HG02870 (cell line): ENCODE results near the gene IMPACT.
A peak's percentile ranks its signal among the peaks of the same experiment; 100 is the strongest.

Experiments used
- ATAC-seq: cut with Tn5 transposase; IDR thresholded peaks from one replicate; pipeline ENCODE4 v1.9.1; 2021; ENCODE audit warnings: mild to moderate bottlenecking, moderate library complexity; ENCODE audit not compliant: unreplicated experiment

The IMPACT gene

DNA sequence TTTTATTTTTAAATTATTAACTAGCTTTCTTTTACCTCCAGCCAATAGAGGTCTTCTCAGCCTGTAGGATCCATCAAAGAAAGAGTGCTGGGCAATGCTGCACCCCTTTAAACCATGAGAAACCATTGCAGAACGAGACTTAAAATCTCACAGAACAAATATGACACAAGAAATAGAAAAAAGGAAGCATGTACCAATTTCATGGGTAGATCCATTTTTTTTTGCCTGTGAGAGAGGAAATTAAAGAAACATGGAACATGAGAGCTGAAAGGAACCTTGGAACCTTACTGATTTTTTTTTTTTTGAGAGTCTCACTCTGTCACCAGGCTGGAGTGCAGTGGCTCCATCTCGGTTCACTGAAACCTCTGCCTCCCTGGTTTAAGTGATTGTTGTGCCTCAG is 47.9 kb downstream of the IMPACT start:
- no peak for ATAC-seq

DNA sequence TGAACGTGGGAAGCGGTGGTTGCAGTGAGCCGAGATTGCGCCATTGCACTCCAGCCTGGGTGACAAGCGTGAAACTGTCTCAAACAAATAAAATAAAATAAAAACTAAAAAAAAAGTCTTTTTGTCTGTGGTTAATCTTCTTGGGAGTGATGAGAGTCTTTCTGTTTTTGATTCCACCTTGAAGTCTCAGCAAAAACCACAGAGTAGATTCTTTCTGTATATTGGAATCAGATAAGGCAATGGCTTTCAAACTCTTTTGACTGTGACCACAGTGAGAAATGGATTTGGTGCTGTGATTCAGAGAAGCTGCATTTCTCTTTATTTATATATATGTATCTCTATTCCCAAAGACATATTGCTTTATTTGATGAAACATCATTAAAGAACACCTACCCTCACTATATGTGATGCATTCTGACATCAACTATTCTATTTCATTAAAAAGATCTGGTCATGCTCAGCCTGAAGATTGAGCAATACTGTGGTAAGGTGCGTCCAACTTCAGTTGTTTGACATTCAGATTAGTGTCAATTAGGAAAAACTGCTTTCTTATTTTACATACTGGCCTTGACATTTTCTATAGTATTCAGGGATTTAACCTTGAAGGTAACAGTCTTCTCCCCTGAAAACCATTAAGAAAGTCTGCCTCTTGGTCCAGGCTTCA is 49.6 kb downstream of the IMPACT start:
- no peak for ATAC-seq

DNA sequence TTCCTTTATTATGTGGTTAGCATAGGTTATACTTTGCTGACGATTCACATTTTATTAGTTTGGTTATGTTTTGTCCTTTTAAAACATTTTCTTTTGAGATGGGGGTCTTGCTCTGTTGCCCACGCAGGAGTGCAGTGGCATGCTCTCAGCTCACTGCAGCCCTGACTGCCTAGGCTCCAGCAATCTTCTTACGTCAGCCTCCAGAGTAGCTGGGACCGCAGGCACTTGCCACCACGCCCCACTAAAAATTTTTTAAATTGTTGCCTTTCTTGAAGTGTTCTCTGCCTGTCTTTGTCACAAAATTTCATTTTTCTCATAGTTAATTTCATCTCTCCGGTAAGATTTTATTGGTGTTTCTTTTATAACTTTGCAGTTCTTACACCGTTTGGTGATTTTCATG is 52.9 kb downstream of the IMPACT start:
- ATAC-seq = no peak

DNA sequence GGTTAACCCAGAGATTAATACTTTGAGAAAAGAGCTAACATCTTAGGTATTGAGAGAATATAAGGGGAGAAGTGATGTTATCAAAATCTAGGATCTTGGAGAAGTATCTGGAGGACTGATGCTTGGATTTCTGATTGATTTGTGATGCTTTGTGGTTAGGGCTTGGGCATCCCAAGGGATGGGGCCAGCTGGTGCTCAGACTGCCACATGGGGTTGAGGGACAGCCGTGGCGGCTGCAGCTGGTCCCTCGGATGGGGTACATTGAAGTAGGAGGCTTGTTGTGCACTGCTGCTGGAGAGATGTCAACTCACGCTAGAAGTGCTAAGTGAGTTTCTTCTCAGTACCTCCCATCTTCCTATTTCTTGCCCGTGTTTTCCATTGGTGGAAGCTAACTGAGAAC is 56.4 kb downstream of the IMPACT start:
- no peak for ATAC-seq

DNA sequence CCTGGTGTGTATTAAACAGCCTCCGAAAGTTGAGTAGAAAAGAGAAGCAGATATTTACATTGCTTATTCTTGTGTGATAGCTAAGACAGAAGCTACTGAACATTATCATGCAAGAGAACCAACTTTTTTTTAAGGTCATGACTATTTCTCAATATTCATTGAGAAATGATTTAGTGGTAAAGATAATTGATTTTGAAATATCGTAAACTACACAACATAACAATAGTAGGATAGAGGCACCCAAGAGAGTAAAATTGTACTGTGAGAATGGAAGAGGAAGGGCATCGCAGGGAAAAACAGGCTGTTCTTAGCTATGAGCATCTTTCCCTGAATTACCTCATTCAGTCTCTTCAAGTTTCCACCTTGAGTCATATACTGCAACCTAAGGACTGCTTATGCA is 59.2 kb downstream of the IMPACT start:
- no peak for ATAC-seq

DNA sequence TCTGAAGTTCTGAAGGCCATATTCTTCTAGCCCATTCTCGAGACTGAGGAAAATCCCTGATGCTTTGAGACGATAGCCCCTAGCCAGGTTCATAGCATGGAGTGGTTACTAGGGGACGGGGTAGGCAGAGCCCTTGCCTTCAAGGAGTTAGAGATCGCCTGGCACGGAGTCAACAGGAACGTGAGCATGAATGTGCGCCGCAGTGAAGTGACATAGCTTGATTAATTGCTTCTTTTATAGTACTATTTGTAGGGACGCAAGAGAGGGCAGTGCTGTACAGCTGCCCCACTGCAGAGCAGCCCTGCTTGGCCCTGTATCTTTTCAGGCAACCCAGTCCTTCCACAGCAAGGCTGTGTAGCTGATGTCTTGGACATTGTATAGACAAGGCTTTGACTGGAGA is 60.2 kb downstream of the IMPACT start:
- no peak for ATAC-seq

DNA sequence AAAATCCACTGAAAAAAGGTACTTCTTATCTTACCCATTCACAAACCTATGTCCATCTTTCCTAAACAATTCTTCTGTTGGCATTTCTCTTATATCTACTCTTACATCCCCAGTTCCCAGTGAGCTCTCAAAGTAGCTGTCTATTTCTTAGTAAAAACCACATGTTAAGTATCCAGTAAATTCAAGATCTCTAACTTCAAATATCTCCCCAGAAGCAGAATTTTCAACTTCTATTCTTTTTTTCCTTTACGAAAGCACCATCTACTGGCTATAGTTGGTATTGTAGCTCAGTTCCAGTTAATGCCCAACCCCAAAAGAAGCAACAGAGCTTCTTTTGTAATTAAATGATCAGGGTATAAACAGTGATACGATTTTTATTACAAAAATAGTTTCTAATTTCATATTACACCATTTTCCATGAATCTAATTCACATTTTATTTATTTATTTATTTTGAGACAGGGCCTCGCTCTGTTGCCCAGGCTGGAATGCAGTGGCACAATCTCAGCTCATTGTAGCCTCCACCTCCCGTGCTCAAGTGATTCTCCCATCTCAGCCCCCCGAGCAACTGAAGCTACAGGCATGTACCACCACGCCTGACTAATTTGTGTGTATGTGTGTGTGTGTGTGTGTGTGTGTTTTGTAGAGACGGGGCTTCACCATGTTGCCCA is 62.5 kb downstream of the IMPACT start:
- ATAC-seq = no peak

DNA sequence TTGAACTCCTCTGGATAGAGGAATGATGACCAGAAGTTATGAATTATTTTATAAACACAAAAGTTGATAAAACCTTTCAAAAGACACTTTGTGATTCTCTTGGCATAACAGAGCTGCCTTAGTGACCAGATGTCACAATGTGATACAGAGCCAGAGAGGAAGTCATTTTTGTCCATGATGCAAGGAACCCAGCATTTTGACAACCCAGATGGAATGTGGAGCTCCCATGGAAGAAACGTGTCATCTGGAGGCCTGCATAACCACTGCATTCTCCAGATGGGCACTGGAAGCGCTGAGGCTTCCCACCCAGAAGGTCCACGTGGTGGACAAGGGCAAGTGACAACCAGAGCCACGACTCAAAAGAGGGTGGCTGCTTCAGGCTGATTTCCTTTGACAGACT is 64.1 kb downstream of the IMPACT start:
- no peak for ATAC-seq

DNA sequence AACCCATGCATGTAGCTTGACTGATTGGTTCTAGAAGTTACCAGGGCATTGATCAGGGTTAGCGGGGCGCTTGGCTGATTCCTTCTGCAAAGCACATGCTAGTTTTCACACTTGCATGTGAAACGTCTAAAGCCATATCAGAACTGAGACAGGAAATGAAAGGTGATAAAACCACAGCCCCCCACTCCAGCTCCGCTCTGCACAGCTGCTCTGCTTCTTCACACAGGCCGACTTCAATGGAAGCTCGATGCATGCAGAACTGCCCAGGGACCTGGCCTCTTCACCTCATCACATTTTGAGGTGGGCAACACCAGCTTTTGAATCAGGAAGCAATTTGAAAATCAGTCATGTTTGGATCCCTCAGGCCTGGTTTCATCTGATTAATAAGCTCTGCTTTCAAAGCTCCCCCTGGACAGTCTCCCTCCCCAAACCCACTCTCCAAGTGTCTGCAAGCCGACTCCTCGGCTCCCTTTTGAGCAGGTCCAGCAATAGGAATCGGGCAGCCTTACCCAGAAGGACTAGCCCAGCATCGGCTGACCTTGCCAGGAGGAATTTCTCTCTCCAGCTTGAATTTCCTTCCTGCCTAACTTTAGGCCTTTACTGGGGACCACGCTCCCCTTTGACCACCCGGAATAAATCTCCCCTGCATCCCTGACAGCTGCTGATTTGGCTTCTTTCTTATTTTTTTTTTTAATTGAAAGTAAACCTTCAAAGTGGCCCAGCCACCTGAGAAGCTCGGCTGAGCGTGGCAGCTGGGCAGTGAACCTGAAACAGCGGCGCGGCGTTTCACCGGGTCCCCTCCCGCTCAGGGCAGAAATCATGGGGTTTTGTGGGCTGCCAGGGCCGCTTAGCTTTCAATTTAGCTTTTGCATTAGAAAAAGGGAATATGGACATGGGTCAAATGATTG is 65.7 kb downstream of the IMPACT start:
- peak; percentile 63 for ATAC-seq

DNA sequence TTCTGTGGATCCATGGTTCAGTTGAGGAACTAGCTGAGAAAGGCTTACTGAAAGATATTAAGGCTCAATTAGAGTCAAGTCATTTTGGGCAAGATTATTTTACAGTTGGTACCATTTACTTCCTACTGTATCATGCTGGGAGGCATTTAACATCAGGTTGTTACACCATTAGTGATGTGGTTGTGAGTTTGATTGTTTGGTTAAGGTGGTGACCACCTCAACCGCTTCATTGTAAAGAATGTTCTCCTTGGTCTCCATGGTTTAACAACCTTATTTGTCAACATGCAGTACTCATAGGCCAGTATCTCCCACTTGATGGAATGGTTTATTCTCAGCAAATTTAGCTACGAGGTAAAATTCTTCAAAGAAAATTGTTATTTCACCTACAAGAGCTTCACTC is 68.1 kb downstream of the IMPACT start:
- no peak for ATAC-seq

DNA sequence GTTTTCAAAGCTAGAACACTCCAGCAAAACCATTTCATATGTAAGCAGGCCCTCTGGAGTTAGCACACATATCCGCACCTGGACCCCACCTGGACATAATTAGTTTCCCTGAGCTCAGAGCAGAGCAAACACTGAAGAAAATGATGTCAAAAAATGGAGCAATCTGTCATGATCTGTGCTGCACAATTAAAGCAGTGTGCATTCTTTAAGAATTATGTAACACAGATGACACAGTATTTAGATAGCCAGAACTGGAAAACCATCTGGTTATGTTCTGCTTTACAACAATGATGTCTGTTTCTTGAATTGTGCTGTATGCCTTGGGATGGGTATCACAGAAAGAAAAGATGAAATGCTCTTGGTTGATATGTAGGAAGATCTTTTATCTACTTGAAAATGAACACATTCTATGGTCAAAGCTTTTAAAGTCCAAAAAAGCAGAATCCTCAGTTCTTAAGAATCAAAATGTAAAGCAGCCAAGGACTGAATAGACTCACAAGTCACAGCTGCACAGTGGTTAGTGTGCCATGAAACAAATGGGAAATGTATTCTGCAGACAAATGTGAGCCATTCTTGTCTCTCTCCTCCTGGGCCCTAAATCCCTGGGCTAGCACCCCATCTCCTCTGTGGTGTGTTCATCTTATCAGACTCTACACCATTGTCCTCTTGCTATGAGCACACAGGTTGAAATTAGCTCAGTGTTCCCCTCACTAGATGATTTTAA is 70.7 kb downstream of the IMPACT start:
- ATAC-seq = no peak

DNA sequence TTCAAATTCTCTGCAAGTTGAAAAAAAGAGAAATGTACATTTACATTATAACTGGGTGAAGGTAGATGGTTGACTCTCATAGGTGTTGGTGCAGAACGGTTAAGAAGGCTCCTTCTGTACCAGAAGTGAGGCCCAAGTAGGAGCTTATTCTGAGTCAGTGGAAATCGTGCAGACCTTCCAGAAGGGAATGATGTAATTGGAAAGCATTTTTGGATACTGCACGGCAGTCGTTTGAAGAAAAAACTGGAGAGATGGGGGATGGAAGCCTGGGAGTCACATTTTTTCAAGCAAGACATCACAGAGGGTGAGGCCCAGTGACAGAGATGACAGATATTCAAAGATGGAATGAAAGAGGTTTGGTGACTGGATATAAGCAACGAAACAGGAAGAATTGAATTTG is 73.3 kb downstream of the IMPACT start:
- no peak for ATAC-seq

DNA sequence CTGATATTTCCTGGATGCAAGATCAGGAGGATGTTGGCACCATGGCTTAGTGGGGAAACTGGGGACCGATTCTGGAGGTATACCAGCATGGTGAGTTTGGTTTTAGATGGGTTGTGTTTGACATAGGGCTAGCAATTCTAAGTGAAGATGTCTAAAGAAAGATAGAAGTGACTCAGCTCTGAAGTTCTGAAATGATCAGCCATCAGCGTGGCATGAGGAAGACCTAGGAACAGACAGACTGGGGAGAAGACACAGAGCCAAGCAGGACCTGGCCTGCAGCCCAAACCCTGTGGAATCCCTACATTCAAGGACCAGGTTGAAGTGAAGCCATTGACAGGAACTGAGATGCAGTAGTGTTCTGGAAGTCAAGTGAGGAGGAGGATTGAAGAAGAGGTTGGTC is 73.7 kb downstream of the IMPACT start:
- ATAC-seq = no peak

DNA sequence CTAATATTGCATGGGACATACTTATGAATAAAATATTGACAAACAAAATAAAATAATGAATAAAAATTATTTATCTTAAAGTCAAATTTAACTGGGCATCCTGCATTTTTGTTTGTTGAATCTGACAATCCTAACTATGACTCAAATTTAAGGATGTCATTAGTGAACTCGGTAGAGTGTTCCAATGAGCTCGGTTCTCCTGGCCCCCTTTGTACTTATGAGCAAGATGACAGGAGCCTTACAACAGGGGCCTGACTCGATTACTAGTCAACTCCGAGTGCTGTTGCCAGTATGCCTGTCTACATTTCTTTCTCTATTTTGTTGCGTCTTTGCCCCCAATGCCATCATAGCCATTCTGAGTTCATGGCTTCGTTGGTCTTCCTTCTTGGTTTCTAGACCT is 74.3 kb downstream of the IMPACT start:
- ATAC-seq = no peak

DNA sequence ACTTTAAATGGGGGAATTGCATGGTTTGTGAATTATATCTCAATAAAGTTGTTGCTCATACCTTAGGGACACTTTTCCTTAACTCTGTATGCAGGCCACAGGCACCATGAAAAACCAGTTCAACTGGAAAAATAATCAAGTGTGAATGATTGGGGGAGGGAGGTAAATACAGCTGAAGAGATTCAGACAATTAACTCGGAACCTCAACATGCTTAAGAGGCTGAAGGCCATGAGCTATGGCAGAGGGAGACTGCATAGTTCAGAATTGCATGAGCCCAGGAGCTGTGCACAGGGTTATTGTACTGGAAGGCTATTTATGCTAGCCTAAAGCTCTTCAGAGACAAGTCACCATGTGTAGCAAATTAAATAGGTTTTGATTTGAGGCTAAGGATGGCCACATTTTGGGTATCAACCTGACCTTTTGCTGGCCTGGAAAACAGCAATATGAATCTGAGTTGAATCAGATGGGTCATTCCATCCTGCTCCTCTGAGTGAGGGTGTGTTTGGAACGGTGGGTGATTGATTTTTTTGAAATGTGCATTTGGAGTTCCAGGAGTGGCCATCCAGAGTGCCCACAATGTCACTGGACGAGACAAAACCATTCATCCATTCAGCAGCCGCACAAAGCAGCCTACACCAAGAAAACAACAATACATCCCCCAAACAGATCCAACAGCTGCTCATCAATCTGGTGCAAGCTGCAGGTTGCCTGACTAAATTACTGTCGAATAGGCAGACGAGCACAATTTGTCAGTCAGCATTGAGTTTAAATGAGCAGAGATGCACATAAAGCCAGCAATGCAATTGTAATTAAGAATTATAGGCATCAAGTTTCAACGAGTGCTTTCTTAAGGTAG is 76.4 kb downstream of the IMPACT start:
- no peak for ATAC-seq
